K562 (cell line): ENCODE measurements around the gene RRAS. TPM values are rescaled to one million over a fixed set of nuclear protein-coding genes. Genes with fewer than 3 reads are reported as not detected.

Experiments
- ATAC-seq: fragments of 200-7000 bp; cut with Tn5 transposase; 3 replicates; pipeline ENCODE4 v1.9.1; 2020; ENCODE audit warnings: moderate library complexity
- BruUV-seq: library from RNA; stranded (reverse); fragments of 400-500 nt; replicated peaks from 2 replicates; lab custom pipeline; 2021; lab: Mats Ljungman, UMichigan
- CTCF ChIA-PET: fragments of 300-600 bp; formaldehyde crosslinking; extraction: SDS; loops from one replicate; lab custom pipeline; 2021; ENCODE audit warnings: low intra/inter-chr PET ratio; lab: Yijun Ruan, JAX
- POLR2A ChIA-PET: fragments of 300-600, 350-650 bp; sonication (Branson Sonifier 250); formaldehyde crosslinking; extraction: SDS; loops from one replicate; lab custom pipeline; 2021; ENCODE audit warnings: antibody characterized with exemption, inconsistent platforms; lab: Yijun Ruan, JAX
- DNase-seq, 4 experiments: peaks; one replicate each; pipeline versions ENCODE4 v3.0.0 to v3.0.0-alpha.2; 2011 to 2018; ENCODE audit warnings: low spot score in 3 of 4, mixed read lengths in 3 of 4; ENCODE audit errors: extremely low read depth in 1 of 4
- FAIRE-seq: peaks from 2 replicates; lab custom pipeline; 2011; peaks lifted over from hg19 to GRCh38; lab: Jason Lieb, UNC
- H2AFZ ChIP-seq: 2 replicates; pipeline ENCODE4 v1.6.0; 2011; ENCODE audit warnings: low read depth, low read length, control low read depth, inconsistent platforms
- H3K27ac ChIP-seq: fragments of 200-600 bp; 3 replicates; pipeline ENCODE4 v1.8.0; 2011; ENCODE audit warnings: low read depth, mild to moderate bottlenecking, control low read depth, inconsistent platforms, low read length, moderate library complexity, mixed read lengths; ENCODE audit errors: extremely low read depth
- H3K27me3 ChIP-seq, 2 experiments: fragments of 300-600 bp in 1 of 2; 2 replicates in 1 of 2; 3 replicates in 1 of 2; pipeline versions ENCODE4 v1.6.0 to v1.8.0; 2011; ENCODE audit warnings: inconsistent platforms in 2 of 2, low read length in 2 of 2, mild to moderate bottlenecking in 1 of 2, mixed read lengths in 1 of 2, moderate library complexity in 1 of 2; ENCODE audit not compliant: control insufficient read depth in 2 of 2, insufficient read depth in 2 of 2
- H3K36me3 ChIP-seq: fragments of 300-600 bp; 3 replicates; pipeline ENCODE4 v1.8.0; 2011; ENCODE audit warnings: mild to moderate bottlenecking, low read length, inconsistent platforms; ENCODE audit not compliant: control insufficient read depth, insufficient read depth
- H3K4me1 ChIP-seq, 2 experiments: fragments of 200-600 bp in 1 of 2; replicated peaks in 1 of 2; 2 replicates in 1 of 2; 3 replicates in 1 of 2; pipeline versions ENCODE4 v1.5.1 to v1.8.0; 2011; ENCODE audit warnings: inconsistent platforms in 2 of 2, low read length in 2 of 2, mild to moderate bottlenecking in 1 of 2, mixed read lengths in 1 of 2, moderate library complexity in 1 of 2; ENCODE audit not compliant: control insufficient read depth in 2 of 2, insufficient read depth in 2 of 2
- H3K4me2 ChIP-seq: 2 replicates; pipeline ENCODE4 v1.6.1; 2011; ENCODE audit warnings: low read length, control low read depth, inconsistent platforms, mixed read lengths; ENCODE audit not compliant: insufficient read depth
- H3K4me3 ChIP-seq: fragments of 200-600 bp; sonication (generic), shearing (Covaris generic); 2 replicates; pipeline ENCODE4 v1.5.1; 2016; ENCODE audit warnings: control low read depth, inconsistent platforms
- H3K79me2 ChIP-seq: fragments of 200-600 bp; 3 replicates; pipeline ENCODE4 v1.8.0; 2011; ENCODE audit warnings: low read length, inconsistent platforms; ENCODE audit not compliant: control insufficient read depth, insufficient read depth
- H3K9ac ChIP-seq, 2 experiments: 2 replicates each; pipeline versions ENCODE4 v1.6.0 to v1.6.1; 2011; ENCODE audit warnings: low read depth in 2 of 2, low read length in 2 of 2, control low read depth in 1 of 2, inconsistent platforms in 1 of 2, mild to moderate bottlenecking in 1 of 2, mixed read lengths in 1 of 2; ENCODE audit not compliant: insufficient read depth in 1 of 2
- H3K9me1 ChIP-seq: one replicate; pipeline ENCODE4 v1.6.0; 2011; ENCODE audit warnings: inconsistent platforms, mild to moderate bottlenecking, low read length, moderate library complexity; ENCODE audit not compliant: control insufficient read depth, insufficient read depth
- H3K9me3 ChIP-seq: replicated peaks from 2 replicates; pipeline ENCODE4 v1.5.1; 2011; ENCODE audit warnings: low read depth, low read length, inconsistent platforms; ENCODE audit not compliant: control insufficient read depth, insufficient read depth
- H4K20me1 ChIP-seq: replicated peaks from 2 replicates; pipeline ENCODE4 v1.6.1; 2011; ENCODE audit warnings: low read length, inconsistent platforms, mixed read lengths; ENCODE audit not compliant: control insufficient read depth, insufficient read depth
- FUS ChIP-seq: fragments of 200-400 bp; formaldehyde crosslinking; optimal IDR thresholded peaks from 2 replicates; pipeline ENCODE3; 2017; ENCODE audit warnings: low read depth, low read length
- POLR2B ChIP-seq: fragments of 450-650 bp; IDR thresholded peaks from 2 replicates; pipeline ENCODE4 v1.6.1; 2018; ENCODE audit warnings: low read depth; ENCODE audit not compliant: partially characterized antibody
- POLR2G ChIP-seq: fragments of 200-400 bp; formaldehyde crosslinking; IDR thresholded peaks from 2 replicates; pipeline ENCODE4 v1.6.1; 2017; ENCODE audit warnings: low read depth, mild to moderate bottlenecking, antibody characterized with exemption, low read length, moderate library complexity
- RBM22 ChIP-seq: fragments of 200-400 bp; formaldehyde crosslinking; IDR thresholded peaks from 2 replicates; pipeline ENCODE4 v1.6.1; 2018; ENCODE audit warnings: low read length, low read depth; ENCODE audit not compliant: poor library complexity, severe bottlenecking
- SNRNP70 ChIP-seq: fragments of 200-400 bp; formaldehyde crosslinking; optimal IDR thresholded peaks from 2 replicates; pipeline ENCODE3; 2017; ENCODE audit warnings: low read depth, low read length
- SUPT5H ChIP-seq: fragments of 450-650 bp; IDR thresholded peaks from 2 replicates; pipeline ENCODE4 v1.6.1; 2016
- WGBS: fragments of 100-300 bp; shearing (Covaris generic); methylation state at CpG from one replicate; pipeline ENCODE4 v1.1.6; 2016; ENCODE audit warnings: low coverage, mixed read lengths; ENCODE audit not compliant: insufficient coverage; ENCODE audit errors: missing lambda C conversion rate; 5-methylcytosine and 5-hydroxymethylcytosine counted together
- in situ Hi-C: fragments of 300-500 bp; cut with MboI; formaldehyde crosslinking; loops from 4 replicates; pipeline ENCODE4 v1.15.0; 2018; ENCODE audit warnings: inconsistent platforms, mixed read lengths
- intact Hi-C: fragments of 100-400 bp; cut with micrococcal nuclease; formaldehyde crosslinking; loops from 2 replicates; pipeline ENCODE4 v1.14.2; 2022
- polyA plus RNA-seq, 8 experiments: library from polyadenylated mRNA; depleted of rRNA in 4 of 8; stranded (reverse) in 5 of 8; unstranded in 3 of 8; fragments of >200 nt; fragmentation: Nextera tagmentation in 2 of 8; fragmentation: Illumina TruSeq in 1 of 8; extraction: Ambion mirVana in 2 of 8; extraction: Trizol in 1 of 8; gene quantifications; 2 replicates each; pipeline versions ENCODE4 v1.2.1 to v1.2.3, GENCODE V29; 2011 to 2014; ENCODE audit warnings: inconsistent platforms in 1 of 8, missing spikeins in 1 of 8
- total RNA-seq, 7 experiments: library from RNA; depleted of rRNA in 6 of 7; stranded (reverse); fragments of >200 nt in 6 of 7; fragmentation: Illumina TruSeq in 2 of 7; extraction: Trizol in 2 of 7; gene quantifications; 2 replicates each; pipeline versions ENCODE4 v1.2.1 to v1.2.3, GENCODE V29; 2011 to 2021; ENCODE audit warnings: low replicate concordance in 1 of 7

The RRAS gene
- total and polyA plus RNA-seq, 9 of the 15 experiments (the other 6 are each of a cell fraction or from before 2014, with no cell fraction given): 0.70 to 17.3 (median 8.2) TPM

- ATAC-seq (no peak), DNase-seq (no peak), FAIRE-seq (no peak)
- Histone ChIP-seq H3K9me1 (peaks cover 2% of the 10 kb centered on the region), H3K4me1 (peaks cover 0 to 22% of the 10 kb centered on the region in 2 experiments; a peak in 2 of 5 replicates), H2AFZ (no peak overlapping the region), H3K36me3 (peaks cover 94% of the 10 kb centered on the region; the same call in 2 of the 3 replicates), H3K79me2 (peaks cover 1% of the 10 kb centered on the region; the same call in 2 of the 3 replicates), H3K4me3 (no peak overlapping the region), H3K27me3 (no peaks in the 10 kb centered on the region), H4K20me1 (0 out of 2 replicates have a peak, but pooled peaks cover 14% of the 10 kb centered on the region), H3K9me3 (0 out of 2 replicates have a peak, but pooled peaks cover 2% of the 10 kb centered on the region), H3K9ac (peak overlapping the region in 1 of 2 experiments; percentile 74; a peak in 2 of 4 replicates), H3K27ac (no peak overlapping the region), H3K4me2 (no peak overlapping the region)
- ChIA-PET CTCF (no interaction called here), POLR2A (interaction anchor here (0.6 to 4.8 kb wide), 5 partner anchors 8 to 202 kb away, joined by 3 to 28 read pairs (median 6); partner anchors contain the start of genes BCL2L12, IRF3, RRAS and SCAF1)
- in situ Hi-C loops (no loop called here), intact Hi-C loops (no loop called here)
- no peak for TF ChIP-seq FUS
- peak; percentile 52 for TF ChIP-seq RBM22
- TF ChIP-seq POLR2G: peak; percentile 57; the same call in 1 of the 2 replicates
- WGBS: 85% methylated on average over 12 of the region's 15 CpGs
- TSS peak; percentile 48 for BruUV-seq
Observed at GRCh38 chr19:49658139-49658517, 18.2 kb upstream of the RRAS start.

- H3K9ac ChIP-seq: peak overlapping the region in 1 of 2 experiments; percentile 74; a peak in 2 of 4 replicates
- no peak overlapping the region for H2AFZ ChIP-seq
- H3K27ac ChIP-seq: no peak overlapping the region
- no peak overlapping the region for H3K4me3 ChIP-seq
- ChIA-PET POLR2A (interaction anchor here (1.4 to 4.8 kb wide), 4 partner anchors 8 to 17 kb away, joined by 3 to 28 read pairs (median 10); partner anchors contain the start of genes BCL2L12, IRF3, RRAS and SCAF1), CTCF (no interaction called here)
- DNase-seq (no peak), ATAC-seq (no peak), FAIRE-seq (no peak)
- no peaks in the 10 kb centered on the region for H3K79me2 ChIP-seq
- peaks cover 2% of the 10 kb centered on the region for H3K9me1 ChIP-seq
- no peak overlapping the region for H3K4me2 ChIP-seq
- peaks cover 94% of the 10 kb centered on the region; the same call in 2 of the 3 replicates for H3K36me3 ChIP-seq
- peaks cover 0 to 24% of the 10 kb centered on the region in 2 experiments; a peak in 2 of 5 replicates for H3K4me1 ChIP-seq
- 91% methylated on average over 18 of the region's 22 CpGs for WGBS
- 0 out of 2 replicates have a peak, but pooled peaks cover 14% of the 10 kb centered on the region for H4K20me1 ChIP-seq
- no TSS peak for BruUV-seq
- in situ Hi-C loops (no loop called here), intact Hi-C loops (no loop called here)
- peak; percentile 20 for TF ChIP-seq POLR2B
- 0 out of 2 replicates have a peak, but pooled peaks have one; percentile 15 for TF ChIP-seq SUPT5H
- no peak for TF ChIP-seq SNRNP70
- H3K9me3 ChIP-seq: 0 out of 2 replicates have a peak, but pooled peaks cover 2% of the 10 kb centered on the region
- no peaks in the 10 kb centered on the region for H3K27me3 ChIP-seq
Observed at GRCh38 chr19:49657493-49658138, 17.7 kb upstream of the RRAS start.
